RWPE2 (cell line): Measurements from ENCODE around the gene RGL2.
"Not testable (repeated sequence)": the region's sequence is repeated elsewhere in the genome, so short reads cannot be mapped to it uniquely, and the experiment has no call there.

Source experiments
- ATAC-seq: fragments of 200-7000 bp; cut with Tn5 transposase; 3 replicates; pipeline ENCODE4 v1.9.1; 2021; ENCODE audit warnings: low read depth
- DNase-seq: peaks from one replicate; pipeline ENCODE4 v3.0.0-alpha.2; 2020; ENCODE audit warnings: low spot score
- H3K27ac ChIP-seq: fragments of 450-650 bp; 2 replicates; pipeline ENCODE4 v1.5.1; 2017; ENCODE audit warnings: mild to moderate bottlenecking; ENCODE audit not compliant: poor library complexity, severe bottlenecking
- H3K27me3 ChIP-seq: fragments of 250-450 bp; sonication (Bioruptor Pico); 2 replicates; pipeline ENCODE4 v1.5.1; 2021; ENCODE audit warnings: mild to moderate bottlenecking, moderate library complexity; ENCODE audit not compliant: insufficient read depth, poor library complexity, severe bottlenecking
- H3K36me3 ChIP-seq: fragments of 250-450 bp; sonication (Bioruptor Pico); 2 replicates; pipeline ENCODE4 v1.5.1; 2020; ENCODE audit warnings: low read depth, mild to moderate bottlenecking, moderate library complexity
- H3K4me1 ChIP-seq: fragments of 250-450 bp; sonication (Bioruptor Pico); 2 replicates; pipeline ENCODE4 v1.5.1; 2021; ENCODE audit warnings: mild to moderate bottlenecking, moderate library complexity; ENCODE audit not compliant: insufficient read depth, poor library complexity, severe bottlenecking
- H3K4me3 ChIP-seq: fragments of 250-450 bp; sonication (Bioruptor Pico); 2 replicates; pipeline ENCODE4 v1.5.1; 2021; ENCODE audit warnings: mild to moderate bottlenecking, moderate library complexity; ENCODE audit not compliant: severe bottlenecking
- H3K9me3 ChIP-seq: fragments of 250-450 bp; sonication (Bioruptor Pico); 2 replicates; pipeline ENCODE4 v1.5.1; 2021; ENCODE audit warnings: mild to moderate bottlenecking, moderate library complexity; ENCODE audit not compliant: severe bottlenecking
- TF ChIP-seq, protein P1 (sequence below): fragments of 450-650 bp; IDR thresholded peaks from one replicate; pipeline ENCODE4 v1.5.1; 2017; ENCODE audit warnings: mild to moderate bottlenecking, moderate library complexity; ENCODE audit not compliant: poor library complexity, severe bottlenecking

RGL2 gene

DNA sequence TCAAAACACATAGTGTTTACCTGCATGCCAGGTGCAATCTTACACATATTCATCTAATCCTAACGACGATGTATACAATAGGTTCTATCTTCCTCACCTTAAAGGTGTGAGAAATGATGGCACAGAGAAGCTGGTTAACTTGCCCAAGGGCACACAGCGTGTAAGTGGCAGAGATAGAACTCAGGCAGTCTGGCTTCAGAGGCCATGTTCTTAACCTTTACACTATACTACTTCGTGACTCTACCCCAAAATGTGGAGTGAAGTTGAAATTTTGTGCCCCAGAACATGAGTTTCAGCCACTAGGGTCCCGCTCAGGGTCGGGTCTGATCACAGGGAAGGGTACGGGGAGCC, 27.6 kb downstream of the RGL2 start:
- Histone ChIP-seq H3K36me3 (peaks cover 76% of the 10 kb centered on the region), H3K27ac (peak overlapping the region; percentile 84), H3K27me3 (no peaks in the 10 kb centered on the region), H3K4me1 (peaks cover 28% of the 10 kb centered on the region), H3K4me3 (peak overlapping the region; percentile 61), H3K9me3 (no peaks in the 10 kb centered on the region)
- no peak for DNase-seq
- TF ChIP-seq, protein P1, sequence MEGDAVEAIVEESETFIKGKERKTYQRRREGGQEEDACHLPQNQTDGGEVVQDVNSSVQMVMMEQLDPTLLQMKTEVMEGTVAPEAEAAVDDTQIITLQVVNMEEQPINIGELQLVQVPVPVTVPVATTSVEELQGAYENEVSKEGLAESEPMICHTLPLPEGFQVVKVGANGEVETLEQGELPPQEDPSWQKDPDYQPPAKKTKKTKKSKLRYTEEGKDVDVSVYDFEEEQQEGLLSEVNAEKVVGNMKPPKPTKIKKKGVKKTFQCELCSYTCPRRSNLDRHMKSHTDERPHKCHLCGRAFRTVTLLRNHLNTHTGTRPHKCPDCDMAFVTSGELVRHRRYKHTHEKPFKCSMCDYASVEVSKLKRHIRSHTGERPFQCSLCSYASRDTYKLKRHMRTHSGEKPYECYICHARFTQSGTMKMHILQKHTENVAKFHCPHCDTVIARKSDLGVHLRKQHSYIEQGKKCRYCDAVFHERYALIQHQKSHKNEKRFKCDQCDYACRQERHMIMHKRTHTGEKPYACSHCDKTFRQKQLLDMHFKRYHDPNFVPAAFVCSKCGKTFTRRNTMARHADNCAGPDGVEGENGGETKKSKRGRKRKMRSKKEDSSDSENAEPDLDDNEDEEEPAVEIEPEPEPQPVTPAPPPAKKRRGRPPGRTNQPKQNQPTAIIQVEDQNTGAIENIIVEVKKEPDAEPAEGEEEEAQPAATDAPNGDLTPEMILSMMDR, result no peak
- peak; percentile 7 for ATAC-seq

DNA sequence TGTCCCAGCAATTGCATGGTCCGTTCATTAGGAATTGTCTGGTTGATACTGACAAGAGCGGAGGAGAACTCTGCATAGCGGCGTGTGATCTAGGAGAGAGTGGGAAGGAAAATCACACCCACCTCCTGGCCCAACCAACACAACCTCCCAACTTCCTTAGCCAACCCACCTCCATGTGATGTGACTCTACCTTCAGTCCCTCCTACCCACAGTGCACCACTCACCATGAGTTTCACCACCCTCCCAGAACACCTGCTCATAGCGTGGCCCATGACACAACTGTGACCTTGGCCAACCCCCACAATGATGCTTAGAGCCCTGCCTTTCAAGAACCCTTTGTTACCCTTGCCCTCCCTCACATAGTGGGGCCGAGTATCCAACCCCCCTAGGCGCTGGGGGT, 34.7 kb downstream of the RGL2 start:
- Histone ChIP-seq H3K4me1 (peaks cover 14% of the 10 kb centered on the region), H3K27me3 (no peaks in the 10 kb centered on the region), H3K27ac (no peak overlapping the region), H3K9me3 (no peaks in the 10 kb centered on the region), H3K36me3 (peaks cover 90% of the 10 kb centered on the region), H3K4me3 (no peak overlapping the region)
- ATAC-seq (no peak), DNase-seq (no peak)
- TF ChIP-seq, protein P1, result no peak

DNA sequence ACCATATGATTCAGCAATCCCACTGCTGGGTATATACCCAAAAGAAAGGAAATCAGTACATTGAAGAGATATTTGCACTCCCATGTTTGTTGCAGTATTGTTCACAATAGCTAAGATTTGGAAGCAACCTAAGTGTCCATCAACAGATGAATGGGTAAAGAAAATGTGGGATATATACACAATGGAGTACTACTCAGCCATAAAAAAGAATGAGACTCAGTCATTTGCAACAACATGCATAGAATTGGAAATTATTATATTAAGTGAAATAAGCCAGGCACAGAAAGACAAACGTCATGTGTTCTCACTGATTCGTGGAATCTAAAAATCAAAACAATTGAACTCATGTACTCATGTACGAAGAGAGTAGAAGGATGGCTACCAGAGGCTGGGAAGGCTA, 36.3 kb downstream of the RGL2 start:
- not testable (repeated sequence) for DNase-seq, H3K27me3 ChIP-seq, H3K9me3 ChIP-seq, H3K4me3 ChIP-seq, ATAC-seq, H3K27ac ChIP-seq
- H3K4me1 ChIP-seq, result peaks cover 19% of the 10 kb centered on the region
- H3K36me3 ChIP-seq, result peaks cover 84% of the 10 kb centered on the region

DNA sequence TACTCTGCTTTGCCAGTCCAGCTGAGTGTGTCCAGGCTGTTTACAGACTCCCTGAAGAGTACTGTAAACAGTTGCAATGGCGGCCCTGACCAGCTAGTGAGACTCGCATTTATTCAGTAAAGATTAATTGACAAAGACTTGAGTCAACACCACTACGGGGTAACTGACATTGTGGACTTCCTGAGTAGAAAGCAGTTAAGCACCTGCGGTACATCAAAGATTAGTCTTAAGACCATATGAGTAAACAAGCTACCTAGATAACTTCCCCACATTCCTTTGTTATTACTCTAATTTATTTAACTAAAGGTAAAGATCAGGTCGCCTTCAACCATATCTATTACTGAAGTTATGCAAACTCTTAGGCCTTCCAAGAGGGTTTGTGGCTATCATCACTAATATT, 39.7 kb downstream of the RGL2 start:
- DNase-seq, result no peak

DNA sequence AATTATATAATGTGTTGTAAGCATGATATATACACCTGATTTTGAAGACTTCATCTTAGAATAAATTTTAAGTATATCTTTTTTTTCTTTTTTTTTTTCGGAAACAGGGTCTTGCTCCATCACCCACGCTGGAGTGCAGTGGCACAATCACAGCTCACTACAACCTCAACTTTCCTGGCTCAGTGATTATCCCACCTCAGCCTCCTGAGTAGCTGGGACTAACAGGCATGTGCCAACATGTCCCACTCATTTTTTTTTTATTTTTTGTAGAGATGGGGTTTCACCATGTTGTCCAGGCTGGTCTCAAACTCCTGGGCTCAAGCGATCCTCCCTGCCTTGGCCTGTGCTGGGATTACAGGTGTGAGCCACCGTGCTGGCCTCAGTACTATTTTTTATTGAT, 44.2 kb downstream of the RGL2 start:
- H3K27ac ChIP-seq, result no peak overlapping the region
- no peak for ATAC-seq
- no peaks in the 10 kb centered on the region for H3K9me3 ChIP-seq
- H3K4me3 ChIP-seq, result no peak overlapping the region
- DNase-seq, result no peak
- H3K36me3 ChIP-seq, result peaks cover 37% of the 10 kb centered on the region
- H3K4me1 ChIP-seq, result peaks cover 23% of the 10 kb centered on the region
- TF ChIP-seq, protein P1, result no peak
- H3K27me3 ChIP-seq, result no peaks in the 10 kb centered on the region

More for the DNA sequence above, 39.7 kb downstream of the RGL2 start:
- Histone ChIP-seq H3K36me3 (peaks cover 65% of the 10 kb centered on the region), H3K27me3 (no peaks in the 10 kb centered on the region), H3K4me1 (peaks cover 23% of the 10 kb centered on the region), H3K27ac (no peak overlapping the region), H3K9me3 (no peaks in the 10 kb centered on the region), H3K4me3 (no peak overlapping the region)
- TF ChIP-seq, protein P1, result no peak
- ATAC-seq, result peak; percentile 40

DNA sequence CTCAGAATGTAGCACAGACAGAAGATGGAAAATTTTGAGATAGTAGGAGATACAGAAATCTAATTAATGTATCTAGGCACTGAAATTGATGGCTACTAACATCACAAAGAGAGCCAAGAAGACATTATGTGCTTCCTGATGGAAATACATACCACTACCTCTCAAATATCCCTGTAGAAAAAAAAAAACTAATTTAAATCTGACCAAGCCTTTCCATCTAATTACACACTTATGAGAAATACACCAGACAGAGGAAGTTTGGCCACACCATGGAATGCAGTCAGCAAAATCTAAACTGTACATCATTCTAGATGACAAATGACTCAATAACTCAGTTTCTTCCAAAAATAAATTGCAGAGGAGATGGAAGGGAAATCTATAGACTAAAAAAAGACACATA, 46.0 kb downstream of the RGL2 start:
- H3K27ac ChIP-seq, result no peak overlapping the region
- peaks cover 14% of the 10 kb centered on the region for H3K4me1 ChIP-seq
- H3K9me3 ChIP-seq, result no peaks in the 10 kb centered on the region
- TF ChIP-seq, protein P1, result no peak
- no peak for DNase-seq
- no peak for ATAC-seq
- H3K36me3 ChIP-seq, result peaks cover 25% of the 10 kb centered on the region
- H3K4me3 ChIP-seq, result no peak overlapping the region
- no peaks in the 10 kb centered on the region for H3K27me3 ChIP-seq
